Neuronal stem cell (in vitro differentiated cells): Measurements from ENCODE around the gene LAMP1.

Source experiments
- DNase-seq: peaks from one replicate; pipeline ENCODE4 v3.0.0-alpha.2; 2013; ENCODE audit warnings: low spot score
- H2AFZ ChIP-seq: one replicate; pipeline ENCODE4 v1.6.1; 2013; ENCODE audit warnings: mild to moderate bottlenecking, low read length, inconsistent platforms
- H2AK5ac ChIP-seq: 2 replicates; pipeline ENCODE4 v1.6.1; 2013; ENCODE audit warnings: low read depth, mild to moderate bottlenecking, inconsistent platforms, low read length, moderate library complexity, mixed read lengths
- H2BK120ac ChIP-seq: 2 replicates; pipeline ENCODE4 v1.6.1; 2013; ENCODE audit warnings: low read depth, mild to moderate bottlenecking, inconsistent platforms, low read length, moderate library complexity, mixed read lengths
- H2BK12ac ChIP-seq: one replicate; pipeline ENCODE4 v1.6.1; 2013; ENCODE audit warnings: low read length, inconsistent platforms
- H2BK15ac ChIP-seq: 2 replicates; pipeline ENCODE4 v1.6.1; 2013; ENCODE audit warnings: mild to moderate bottlenecking, low read length, inconsistent platforms, mixed read lengths
- H2BK5ac ChIP-seq: one replicate; pipeline ENCODE4 v1.6.1; 2013; ENCODE audit warnings: inconsistent platforms, mild to moderate bottlenecking, low read length, moderate library complexity
- H3K14ac ChIP-seq: one replicate; pipeline ENCODE4 v1.6.1; 2013; ENCODE audit warnings: low read length, inconsistent platforms
- H3K18ac ChIP-seq: 2 replicates; pipeline ENCODE4 v1.6.1; 2013; ENCODE audit warnings: low read length, inconsistent platforms
- H3K23ac ChIP-seq: 2 replicates; pipeline ENCODE4 v1.6.1; 2013; ENCODE audit warnings: low read depth, mild to moderate bottlenecking, mixed read lengths, low read length, inconsistent platforms; ENCODE audit not compliant: poor library complexity
- H3K27ac ChIP-seq: replicated peaks from 3 replicates; pipeline ENCODE4 v1.5.1; 2013; ENCODE audit warnings: low read length, inconsistent platforms
- H3K27me3 ChIP-seq, 3 experiments: 2 replicates each; pipeline ENCODE4 v1.6.1; 2013; ENCODE audit warnings: low read length in 3 of 3, mild to moderate bottlenecking in 2 of 3, inconsistent platforms in 1 of 3, low read depth in 1 of 3, mixed read lengths in 1 of 3, moderate library complexity in 1 of 3; ENCODE audit not compliant: control insufficient read depth in 3 of 3, insufficient read depth in 3 of 3
- H3K36me3 ChIP-seq, 2 donors: replicated peaks in 1 of 2; 2 replicates each; pipeline ENCODE4 v1.6.1; 2013; ENCODE audit warnings: low read length in 2 of 2; ENCODE audit not compliant: control insufficient read depth in 2 of 2, insufficient read depth in 2 of 2
- H3K4ac ChIP-seq: 2 replicates; pipeline ENCODE4 v1.6.1; 2013; ENCODE audit warnings: inconsistent platforms, mild to moderate bottlenecking, low read length, moderate library complexity
- H3K4me1 ChIP-seq, 2 donors: 1 replicate in 1 of 2; 2 replicates in 1 of 2; pipeline ENCODE4 v1.6.1; 2013; ENCODE audit warnings: low read length in 2 of 2, low read depth in 1 of 2; ENCODE audit not compliant: control insufficient read depth in 2 of 2, insufficient read depth in 1 of 2
- H3K4me2 ChIP-seq: one replicate; pipeline ENCODE4 v1.6.1; 2013; ENCODE audit warnings: mild to moderate bottlenecking, low read length, inconsistent platforms; ENCODE audit not compliant: insufficient read depth, poor library complexity, severe bottlenecking
- H3K4me3 ChIP-seq, 2 donors: 2 replicates each; pipeline ENCODE4 v1.5.1; 2013; ENCODE audit warnings: low read length in 2 of 2, mild to moderate bottlenecking in 2 of 2, inconsistent platforms in 1 of 2, moderate library complexity in 1 of 2
- H3K79me1 ChIP-seq: one replicate; pipeline ENCODE4 v1.6.1; 2013; ENCODE audit warnings: low read depth, mild to moderate bottlenecking, inconsistent platforms, low read length, moderate library complexity
- H3K9ac ChIP-seq: one replicate; pipeline ENCODE4 v1.6.1; 2013; ENCODE audit warnings: mild to moderate bottlenecking, low read depth, low read length, inconsistent platforms; ENCODE audit not compliant: poor library complexity
- H3K9me3 ChIP-seq, 2 donors: replicated peaks in 1 of 2; 2 replicates each; pipeline versions ENCODE3 to v1.6.1; 2013; ENCODE audit warnings: low read length in 2 of 2, mild to moderate bottlenecking in 2 of 2, inconsistent platforms in 1 of 2, low read depth in 1 of 2, mixed read lengths in 1 of 2, moderate library complexity in 1 of 2; ENCODE audit not compliant: control insufficient read depth in 2 of 2, insufficient read depth in 1 of 2
- H4K8ac ChIP-seq: one replicate; pipeline ENCODE4 v1.6.1; 2013; ENCODE audit warnings: low read depth, mild to moderate bottlenecking, inconsistent platforms, low read length, moderate library complexity
- H4K91ac ChIP-seq: one replicate; pipeline ENCODE4 v1.6.1; 2013; ENCODE audit warnings: low read length, low read depth, mild to moderate bottlenecking, inconsistent platforms; ENCODE audit not compliant: poor library complexity
- WGBS, 2 donors: extraction: QIAGEN DNeasy Blood & Tissue Kit; methylation state at CpG; one replicate each; pipeline ENCODE4 v1.1.7; 2013; ENCODE audit warnings: missing lambda C conversion rate in 2 of 2, mixed read lengths in 1 of 2; ENCODE audit not compliant: insufficient read length in 2 of 2, insufficient replicate concordance in 1 of 2; ENCODE audit errors: extremely low coverage in 2 of 2; 5-methylcytosine and 5-hydroxymethylcytosine counted together

LAMP1 gene

DNA sequence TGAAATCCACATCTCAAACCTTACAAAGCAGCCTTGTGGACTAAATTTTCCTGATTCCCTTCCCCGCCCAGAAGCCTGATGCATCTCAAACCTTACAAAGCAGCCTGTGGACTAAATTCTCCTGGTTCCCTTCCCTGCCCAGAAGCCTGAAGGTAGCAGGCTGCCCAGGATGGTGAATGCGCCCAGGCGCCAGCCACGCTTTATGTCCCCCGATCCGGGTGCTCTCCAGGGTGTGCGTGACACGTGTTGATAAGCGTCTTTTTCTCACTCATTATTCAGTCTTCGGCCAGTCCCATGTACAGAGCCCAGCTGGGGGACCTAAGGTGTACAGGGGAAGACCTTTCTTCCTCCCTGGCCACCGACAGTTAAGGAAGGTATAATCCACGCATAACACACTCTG is 31.8 kb downstream of the LAMP1 start:
- Histone ChIP-seq H2AK5ac (no peak overlapping the region), H2BK12ac (no peak overlapping the region), H3K79me1 (peaks cover 2% of the 10 kb centered on the region), H3K27ac (no peak overlapping the region), H3K4me1 (no peaks in the 10 kb centered on the region), H3K18ac (no peak overlapping the region), H3K27me3 (no peaks in the 10 kb centered on the region), H3K4me2 (no peak overlapping the region), H4K91ac (no peak overlapping the region), H2BK15ac (no peak overlapping the region), H2BK5ac (no peak overlapping the region), H3K4ac (no peak overlapping the region), H2BK120ac (no peak overlapping the region), H3K9me3 (peaks cover 0 to 2% of the 10 kb centered on the region in 2 donors), H3K36me3 (peaks cover 6 to 16% of the 10 kb centered on the region in 2 donors), H3K14ac (no peak overlapping the region), H4K8ac (no peak overlapping the region), H2AFZ (no peak overlapping the region), H3K4me3 (no peak overlapping the region), H3K23ac (no peak overlapping the region), H3K9ac (peak overlapping the region; percentile 63)
- no CpG with 5 or more reads among the region's 12 CpGs for WGBS, 2 donors
- DNase-seq: no peak

DNA sequence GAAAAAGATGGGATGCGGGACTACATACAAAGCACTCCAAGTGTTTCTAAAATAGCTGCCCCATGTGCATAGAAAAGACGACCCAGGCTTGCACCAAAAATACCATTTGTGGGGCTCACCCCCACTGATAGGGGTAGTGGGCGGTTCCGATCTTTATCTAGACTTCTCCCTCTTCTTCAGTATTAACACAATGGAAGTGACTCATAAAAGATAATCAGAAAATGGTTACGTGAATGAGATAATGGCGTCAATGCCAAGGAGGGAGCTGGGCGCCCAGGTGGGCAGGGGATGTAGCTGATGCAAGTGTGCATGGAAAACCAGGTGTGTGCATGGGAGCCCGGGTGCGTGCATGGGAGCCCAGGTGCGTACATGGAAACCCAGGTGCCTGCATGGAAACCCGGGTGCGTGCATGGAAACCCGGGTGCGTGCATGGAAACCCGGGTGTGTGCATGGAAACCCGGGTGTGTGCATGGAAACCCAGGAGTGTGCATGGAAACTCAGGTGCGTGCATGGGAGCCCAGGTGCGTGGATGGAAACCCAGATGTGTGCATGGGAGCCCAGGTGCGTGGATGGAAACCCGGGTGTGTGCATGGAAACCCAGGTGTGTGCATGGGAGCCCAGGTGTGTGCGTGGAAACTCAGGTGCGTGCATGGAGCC is 32.7 kb downstream of the LAMP1 start:
- Histone ChIP-seq H3K79me1 (peaks cover 2% of the 10 kb centered on the region), H3K4me2 (no peak overlapping the region), H2BK120ac (no peak overlapping the region), H4K8ac (no peak overlapping the region), H2AFZ (no peak overlapping the region), H2AK5ac (no peak overlapping the region), H3K14ac (no peak overlapping the region), H3K23ac (no peak overlapping the region), H3K18ac (no peak overlapping the region), H3K4me1 (no peaks in the 10 kb centered on the region), H4K91ac (no peak overlapping the region), H2BK15ac (no peak overlapping the region), H3K9ac (no peak overlapping the region), H2BK12ac (no peak overlapping the region), H3K27me3 (no peaks in the 10 kb centered on the region), H3K9me3 (peaks cover 0 to 2% of the 10 kb centered on the region in 2 donors), H3K27ac (no peak overlapping the region), H3K4me3 (no peak overlapping the region), H2BK5ac (no peak overlapping the region), H3K4ac (no peak overlapping the region), H3K36me3 (peaks cover 5 to 8% of the 10 kb centered on the region in 2 donors)
- WGBS, 2 donors: no CpG with 5 or more reads among the region's 22 CpGs
- no peak for DNase-seq

DNA sequence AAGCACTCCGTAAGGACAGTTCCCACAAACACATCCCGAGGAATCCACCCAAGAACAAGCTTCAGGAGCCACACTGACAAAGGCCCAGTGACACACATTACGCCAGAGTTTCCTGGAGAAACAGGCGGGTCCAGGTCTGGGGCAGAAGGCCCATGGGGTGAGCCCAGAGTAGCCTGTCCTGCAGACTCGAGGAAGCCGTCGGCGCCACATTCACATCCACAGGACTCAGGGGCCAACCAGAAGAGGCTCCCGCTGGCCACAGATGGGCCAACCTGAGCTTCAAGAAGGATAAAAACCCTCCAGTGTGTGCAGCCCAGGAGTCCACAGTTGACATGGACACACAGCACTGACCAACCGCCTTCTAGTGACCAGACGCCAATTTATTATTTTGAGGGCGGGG is 35.6 kb downstream of the LAMP1 start:
- H3K4me2 ChIP-seq: no peak overlapping the region
- peaks cover 0 to 3% of the 10 kb centered on the region in 2 donors for H3K9me3 ChIP-seq
- H3K27ac ChIP-seq: no peak overlapping the region
- H3K23ac ChIP-seq: no peak overlapping the region
- H3K79me1 ChIP-seq: peaks cover 2% of the 10 kb centered on the region
- no peaks in the 10 kb centered on the region for H3K36me3 ChIP-seq
- no peak for DNase-seq
- no peaks in the 10 kb centered on the region for H3K4me1 ChIP-seq
- H3K4me3 ChIP-seq: no peak overlapping the region
- no peak overlapping the region for H3K9ac ChIP-seq
- H3K27me3 ChIP-seq: no peaks in the 10 kb centered on the region
- WGBS, 2 donors: no CpG with 5 or more reads among the region's 12 CpGs
- no peak overlapping the region for H3K14ac ChIP-seq
- H2BK12ac ChIP-seq: no peak overlapping the region
- no peak overlapping the region for H2BK120ac ChIP-seq
- no peak overlapping the region for H2AFZ ChIP-seq
- no peak overlapping the region for H4K8ac ChIP-seq
- H2AK5ac ChIP-seq: no peak overlapping the region
- no peak overlapping the region for H2BK5ac ChIP-seq
- H2BK15ac ChIP-seq: no peak overlapping the region
- no peak overlapping the region for H3K4ac ChIP-seq
- H4K91ac ChIP-seq: no peak overlapping the region
- no peak overlapping the region for H3K18ac ChIP-seq

DNA sequence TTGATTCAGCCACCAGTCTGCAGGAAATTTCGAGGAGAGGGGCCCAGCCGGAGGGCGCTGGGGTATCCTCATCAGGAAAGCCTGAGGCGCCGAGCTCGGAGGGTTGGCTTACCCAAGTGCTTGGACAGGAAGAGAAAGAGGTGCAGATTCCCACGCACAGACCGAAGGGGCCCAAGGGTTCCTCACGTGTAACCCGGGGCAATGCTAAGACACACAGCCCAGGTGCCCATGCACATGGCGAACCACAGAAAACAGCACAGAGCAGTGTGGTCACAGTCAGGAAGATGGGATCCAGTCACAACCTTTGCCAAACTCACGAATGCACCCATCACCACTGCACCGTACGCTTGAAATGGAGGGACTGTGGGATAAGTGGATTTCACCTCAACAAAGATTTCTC is 36.0 kb downstream of the LAMP1 start:
- no peak overlapping the region for H3K23ac ChIP-seq

More for the DNA sequence above, 36.0 kb downstream of the LAMP1 start:
- Histone ChIP-seq H3K9ac (no peak overlapping the region), H2AK5ac (no peak overlapping the region), H3K4ac (no peak overlapping the region), H3K4me1 (no peaks in the 10 kb centered on the region), H3K27ac (no peak overlapping the region), H2BK5ac (no peak overlapping the region), H4K91ac (no peak overlapping the region), H3K4me3 (peak overlapping the region in 1 of 2 donors; percentile 30), H3K9me3 (peaks cover 0 to 4% of the 10 kb centered on the region in 2 donors), H3K14ac (no peak overlapping the region), H4K8ac (no peak overlapping the region), H2BK12ac (no peak overlapping the region), H3K4me2 (no peak overlapping the region), H2BK120ac (no peak overlapping the region), H3K36me3 (no peaks in the 10 kb centered on the region), H2AFZ (no peak overlapping the region), H3K18ac (no peak overlapping the region), H3K27me3 (no peaks in the 10 kb centered on the region), H3K79me1 (peaks cover 2% of the 10 kb centered on the region), H2BK15ac (no peak overlapping the region)
- WGBS, 2 donors: no CpG with 5 or more reads among the region's 14 CpGs
- no peak for DNase-seq
